NT2/D1 (cell line): ENCODE data around the gene NDC1.
"Not testable (repeated sequence)": the region's sequence is repeated elsewhere in the genome, so short reads cannot be mapped to it uniquely, and the experiment has no call there.

Experiments
- SUZ12 ChIP-seq: IDR thresholded peaks from 2 replicates; pipeline ENCODE4 v1.6.1; 2011; ENCODE audit not compliant: insufficient read length, insufficient read depth; ENCODE audit errors: extremely low read depth
- YY1 ChIP-seq: IDR thresholded peaks from 2 replicates; pipeline ENCODE4 v1.6.1; 2011; ENCODE audit not compliant: insufficient read length, insufficient read depth
- ZNF274 ChIP-seq: IDR thresholded peaks from 2 replicates; pipeline ENCODE4 v1.6.1; 2011; ENCODE audit warnings: mild to moderate bottlenecking, low read depth, low read length

DNA sequence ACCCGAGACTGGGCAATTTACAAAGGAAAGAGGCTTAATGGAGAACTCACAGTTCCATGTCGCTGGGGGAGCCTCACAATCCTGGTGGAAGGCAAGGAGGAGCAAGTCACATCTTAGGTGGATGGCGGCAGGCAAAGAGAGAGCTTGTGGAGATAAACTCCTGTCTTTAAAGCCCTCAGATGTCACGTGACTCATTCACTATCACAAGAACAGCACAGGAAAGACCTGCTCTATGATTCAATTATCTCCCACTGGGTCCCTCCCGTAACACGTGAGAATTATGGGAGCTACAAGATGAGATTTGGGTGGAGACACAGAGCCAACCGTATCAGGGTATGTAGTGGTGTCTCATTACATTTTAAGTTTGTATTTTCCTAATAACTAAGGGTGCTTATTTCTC is 77.6 kb downstream of the NDC1 start:
- TF ChIP-seq YY1, SUZ12, ZNF274: not testable (repeated sequence)
